Natural killer cell (primary cell): Measurements from ENCODE around the gene LARP4B. TPM values are rescaled to one million over a fixed set of nuclear protein-coding genes. Genes with fewer than 3 reads are reported as not detected.

ENCODE experiments used
- ATAC-seq, 3 donors: fragments of 150-1000 bp in 2 of 3; fragments of 200-7000 bp in 1 of 3; cut with Tn5 transposase; 1 replicate in 1 of 3; 2 replicates in 2 of 3; pipeline ENCODE4 v1.10.0; 2021; ENCODE audit warnings: mild to moderate bottlenecking in 2 of 3, moderate library complexity in 2 of 3
- DNase-seq, 2 donors: peaks; one replicate each; pipeline versions ENCODE4 v3.0.0 to v3.0.0-alpha.2; 2013 to 2021; ENCODE audit warnings: mixed read lengths in 1 of 2
- H3K27ac ChIP-seq: one replicate; pipeline ENCODE4 v1.5.1; 2013; ENCODE audit warnings: mild to moderate bottlenecking, low read length
- H3K27me3 ChIP-seq: one replicate; pipeline ENCODE4 v1.6.1; 2013; ENCODE audit warnings: low read length; ENCODE audit not compliant: control insufficient read depth, insufficient read depth
- H3K36me3 ChIP-seq: one replicate; pipeline ENCODE4 v1.6.1; 2013; ENCODE audit warnings: low read length; ENCODE audit not compliant: control insufficient read depth, insufficient read depth
- H3K4me1 ChIP-seq: one replicate; pipeline ENCODE4 v1.6.1; 2013; ENCODE audit warnings: low read length; ENCODE audit not compliant: control insufficient read depth, insufficient read depth
- H3K4me3 ChIP-seq: one replicate; pipeline ENCODE4 v1.5.1; 2013; ENCODE audit warnings: low read length
- H3K9me3 ChIP-seq: one replicate; pipeline ENCODE4 v1.6.1; 2013; ENCODE audit warnings: low read length; ENCODE audit not compliant: control insufficient read depth, insufficient read depth
- H3K27ac Mint-ChIP-seq, 2 donors: one replicate each; pipeline ENCODE4 v1.8.0; 2022; ENCODE audit warnings: mild to moderate bottlenecking in 2 of 2, mixed read lengths in 2 of 2, moderate library complexity in 1 of 2
- H3K27me3 Mint-ChIP-seq, 2 donors: one replicate each; pipeline ENCODE4 v1.8.0; 2022; ENCODE audit warnings: low read depth in 2 of 2, mixed read lengths in 2 of 2
- H3K36me3 Mint-ChIP-seq: one replicate; pipeline ENCODE4 v1.8.0; 2022; ENCODE audit warnings: mixed read lengths
- H3K4me1 Mint-ChIP-seq, 2 donors: one replicate each; pipeline ENCODE4 v1.8.0; 2022; ENCODE audit warnings: mixed read lengths in 2 of 2
- H3K4me3 Mint-ChIP-seq: one replicate; pipeline ENCODE4 v1.8.0; 2022; ENCODE audit warnings: mild to moderate bottlenecking, moderate library complexity, mixed read lengths
- H3K9me3 Mint-ChIP-seq, 2 donors: one replicate each; pipeline ENCODE4 v1.8.0; 2022; ENCODE audit warnings: mixed read lengths in 2 of 2
- CTCF ChIP-seq: fragments of 200-600 bp; IDR thresholded peaks from one replicate; pipeline ENCODE4 v1.8.0; 2022; ENCODE audit warnings: antibody characterized with exemption
- WGBS: methylation state at CpG from one replicate; pipeline ENCODE4 v1.1.7; 2013; ENCODE audit warnings: missing lambda C conversion rate; ENCODE audit not compliant: insufficient coverage; 5-methylcytosine and 5-hydroxymethylcytosine counted together
- intact Hi-C: fragments of 100-400 bp; cut with micrococcal nuclease; formaldehyde crosslinking; loops from one replicate; pipeline ENCODE4 v1.14.2; 2022
- total RNA-seq, 4 donors: library from RNA; stranded (reverse); fragments of 120-200 nt in 1 of 4; gene quantifications; one replicate each; pipeline versions ENCODE4 v1.2.3 to v1.2.4, GENCODE V29; 2013 to 2022

Gene LARP4B
- total RNA-seq, 3 donors from 2014 or later (not counting 1 experiment from before 2014, with no cell fraction given): 75.5 to 95.4 (median 90.2) TPM

DNA sequence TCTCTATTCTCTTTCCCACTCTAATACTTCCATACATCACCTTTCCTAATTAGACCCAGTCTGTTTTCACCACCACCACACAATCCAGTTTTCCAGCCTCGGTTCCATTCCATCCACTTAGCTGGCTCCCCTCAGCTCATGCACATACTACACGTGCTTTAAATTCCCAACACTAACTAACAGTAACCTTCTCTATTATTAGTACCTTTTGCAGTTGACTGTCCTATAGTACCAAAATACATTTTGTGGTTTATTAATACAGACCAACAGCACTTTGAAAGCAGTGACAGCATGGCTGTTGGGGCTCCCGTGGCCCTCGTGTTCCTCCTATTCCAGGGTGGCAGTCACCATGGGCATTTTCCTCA, 64.9 kb downstream of the LARP4B start:
- Mint-ChIP-seq H3K4me3 (no peak overlapping the region), H3K9me3 (no peaks in the 10 kb centered on the region), H3K27me3 (no peaks in the 10 kb centered on the region), H3K36me3 (peaks cover 7% of the 10 kb centered on the region), H3K27ac (peak overlapping the region in 1 of 2 donors; percentile 42), H3K4me1 (peaks cover 32 to 61% of the 10 kb centered on the region in 2 donors)
- ATAC-seq (no peak), DNase-seq (no peak)
- WGBS: 97% methylated on average over 4 of the region's 4 CpGs
- intact Hi-C loops: no loop called here
- Histone ChIP-seq H3K4me1 (no peaks in the 10 kb centered on the region), H3K36me3 (peaks cover 18% of the 10 kb centered on the region), H3K9me3 (no peaks in the 10 kb centered on the region), H3K4me3 (no peak overlapping the region), H3K27ac (no peak overlapping the region), H3K27me3 (no peaks in the 10 kb centered on the region)
- TF ChIP-seq CTCF: no peak

- no peak for DNase-seq
- H3K4me3 Mint-ChIP-seq: no peak overlapping the region
- no peaks in the 10 kb centered on the region for H3K9me3 ChIP-seq
- H3K4me3 ChIP-seq: no peak overlapping the region
- H3K9me3 Mint-ChIP-seq: no peaks in the 10 kb centered on the region
- ATAC-seq: no peak
- peaks cover 27 to 59% of the 10 kb centered on the region in 2 donors for H3K4me1 Mint-ChIP-seq
- H3K4me1 ChIP-seq: no peaks in the 10 kb centered on the region
- H3K27me3 ChIP-seq: no peaks in the 10 kb centered on the region
- TF ChIP-seq CTCF: no peak
- no peaks in the 10 kb centered on the region for H3K27me3 Mint-ChIP-seq
- peaks cover 22% of the 10 kb centered on the region for H3K36me3 ChIP-seq
- intact Hi-C loops: no loop called here
- H3K36me3 Mint-ChIP-seq: peaks cover 7% of the 10 kb centered on the region
- peak overlapping the region in 1 of 2 donors; percentile 68 for H3K27ac Mint-ChIP-seq
- WGBS: 94% methylated on average over 8 of the region's 8 CpGs
- H3K27ac ChIP-seq: no peak overlapping the region
These were observed 65.5 kb downstream of the LARP4B start for GRCh38 chr10:865924-866576.

- H3K9me3 Mint-ChIP-seq: no peaks in the 10 kb centered on the region
- DNase-seq (no peak), ATAC-seq (no peak)
- no peak overlapping the region for H3K4me3 Mint-ChIP-seq
- peak overlapping the region in 1 of 2 donors; percentile 68 for H3K27ac Mint-ChIP-seq
- Histone ChIP-seq H3K4me1 (no peaks in the 10 kb centered on the region), H3K4me3 (no peak overlapping the region), H3K27ac (no peak overlapping the region), H3K9me3 (no peaks in the 10 kb centered on the region), H3K27me3 (no peaks in the 10 kb centered on the region), H3K36me3 (peaks cover 25% of the 10 kb centered on the region)
- 95% methylated on average over 8 of the region's 8 CpGs for WGBS
- intact Hi-C loops: no loop called here
- no peaks in the 10 kb centered on the region for H3K27me3 Mint-ChIP-seq
- TF ChIP-seq CTCF: no peak
- H3K36me3 Mint-ChIP-seq: peaks cover 7% of the 10 kb centered on the region
- H3K4me1 Mint-ChIP-seq: peaks cover 19 to 54% of the 10 kb centered on the region in 2 donors
These were observed 66.2 kb downstream of the LARP4B start for GRCh38 chr10:865257-865656.

DNA sequence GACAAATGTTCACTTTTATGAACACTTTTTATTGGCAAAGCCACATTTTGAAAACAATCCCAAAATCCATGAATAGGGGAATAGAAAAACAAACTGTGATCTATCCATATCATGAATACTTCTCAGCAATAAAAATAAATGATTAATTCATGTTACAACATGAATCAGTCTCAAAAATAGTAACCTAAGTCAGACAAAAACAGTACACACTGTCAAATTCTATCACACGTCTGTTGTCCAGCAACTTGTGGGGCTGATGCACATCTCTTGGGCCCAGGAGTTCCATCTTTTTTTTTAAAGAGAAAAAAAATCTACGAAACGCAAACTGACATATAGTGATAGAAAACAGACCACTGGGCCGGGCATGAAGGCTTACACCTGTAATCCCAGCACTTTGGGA, 71.0 kb downstream of the LARP4B start:
- DNase-seq (no peak), ATAC-seq (no peak)
- no peaks in the 10 kb centered on the region for H3K9me3 Mint-ChIP-seq
- no peaks in the 10 kb centered on the region for H3K9me3 ChIP-seq
- WGBS: 94% methylated on average over 4 of the region's 4 CpGs
- no peak overlapping the region for H3K4me3 ChIP-seq
- no peak overlapping the region for H3K27ac ChIP-seq
- peaks cover 34 to 48% of the 10 kb centered on the region in 2 donors for H3K4me1 Mint-ChIP-seq
- H3K27me3 Mint-ChIP-seq: no peaks in the 10 kb centered on the region
- intact Hi-C loops: no loop called here
- peak overlapping the region in 1 of 2 donors; percentile 4 for H3K27ac Mint-ChIP-seq
- H3K36me3 ChIP-seq: peaks cover 30% of the 10 kb centered on the region
- H3K4me3 Mint-ChIP-seq: no peak overlapping the region
- H3K36me3 Mint-ChIP-seq: peaks cover 7% of the 10 kb centered on the region
- TF ChIP-seq CTCF: no peak
- no peaks in the 10 kb centered on the region for H3K27me3 ChIP-seq
- peaks cover 12% of the 10 kb centered on the region for H3K4me1 ChIP-seq
